Prostate gland (tissue), 2 donors: ENCODE data around the gene CRADD.

Source experiments
- CTCF ChIP-seq, 4 experiments: fragments of 200-600 bp in 2 of 4; fragments of 450-650 bp in 2 of 4; sonication (generic) in 2 of 4; IDR thresholded peaks; 1 replicate in 3 of 4; 2 replicates in 1 of 4; pipeline ENCODE4 v1.5.1; 2016 to 2019; ENCODE audit warnings: antibody characterized with exemption in 4 of 4, mild to moderate bottlenecking in 2 of 4, moderate library complexity in 2 of 4
- POLR2AphosphoS5 ChIP-seq: sonication (generic); formaldehyde crosslinking; IDR thresholded peaks from one replicate; pipeline ENCODE4 v1.6.1; 2017; ENCODE audit warnings: antibody characterized with exemption

- TF ChIP-seq CTCF (IDR thresholded peaks at IDR 0.05) = no peak
- no peak for TF ChIP-seq POLR2AphosphoS5
These were observed 21.3 kb downstream of the CRADD start for GRCh38 chr12:93698307-93699092.
